ENCODE data around the gene NUDT1.
"Not testable (repeated sequence)": the region's sequence is repeated elsewhere in the genome, so short reads cannot be mapped to it uniquely, and the experiment has no call there.

NUDT1 gene

DNA sequence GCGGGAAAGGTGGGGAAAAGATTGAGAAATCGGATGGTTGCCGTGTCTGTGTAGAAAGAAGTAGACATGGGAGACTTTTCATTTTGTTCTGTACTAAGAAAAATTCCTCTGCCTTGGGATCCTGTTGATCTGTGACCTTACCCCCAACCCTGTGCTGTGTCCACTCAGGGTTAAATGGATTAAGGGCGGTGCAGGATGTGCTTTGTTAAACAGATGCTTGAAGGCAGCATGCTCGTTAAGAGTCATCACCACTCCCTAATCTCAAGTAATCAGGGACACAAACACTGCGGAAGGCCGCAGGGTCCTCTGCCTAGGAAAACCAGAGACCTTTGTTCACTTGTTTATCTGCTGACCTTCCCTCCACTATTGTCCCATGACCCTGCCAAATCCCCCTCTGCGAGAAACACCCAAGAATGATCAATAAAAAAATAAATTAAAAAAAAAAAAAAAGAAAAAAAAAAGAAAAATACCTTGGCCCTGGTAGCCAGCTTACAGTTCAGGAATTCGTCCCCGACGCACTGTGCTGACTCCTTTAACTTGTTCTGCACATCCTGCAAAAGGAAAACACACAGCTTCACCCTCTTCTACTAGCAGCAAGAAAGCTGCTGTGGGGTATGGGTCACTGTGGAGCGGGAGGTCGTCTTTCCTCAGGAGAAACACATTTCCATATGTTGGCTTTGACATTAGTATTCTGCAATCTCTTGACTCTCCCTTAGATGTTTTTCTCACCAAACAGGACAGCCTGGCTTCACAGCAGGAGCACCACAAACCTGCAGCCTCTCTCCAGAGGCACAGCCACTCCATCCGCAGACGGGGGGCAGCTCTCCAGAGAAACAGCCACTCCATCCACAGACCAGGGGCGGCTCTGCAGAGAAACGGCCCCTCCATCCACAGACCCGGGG, 27.3 kb downstream of the NUDT1 start:
- H3K27me3 ChIP-seq (replicated peaks in 2 of 5; ENCODE audit: control insufficient read depth in 4 of 5, insufficient read depth in 5 of 5, low read length in 4 of 5); CTCF ChIA-PET; H3K4me1 ChIP-seq (ENCODE audit: control extremely low read depth in 1 of 4, control insufficient read depth in 4 of 4, insufficient read depth in 4 of 4, low read length in 3 of 4); H3K27ac ChIP-seq (ENCODE audit: insufficient read depth in 1 of 2, low read depth in 1 of 2, low read length in 2 of 2, poor library complexity in 1 of 2, severe bottlenecking in 2 of 2); POLR2A ChIA-PET; H3K9me3 ChIP-seq (ENCODE audit: control extremely low read depth in 1 of 5, control insufficient read depth in 4 of 5, insufficient read depth in 2 of 5, low read depth in 1 of 5, low read length in 4 of 5); H3K4me3 ChIP-seq (ENCODE audit: control insufficient read depth in 1 of 7, extremely low read depth in 1 of 7, insufficient read depth in 4 of 7, low read depth in 2 of 7, low read length in 6 of 7); DNase-seq: not testable (repeated sequence)
- peaks cover 0 to 38% (median 5%) of the 10 kb centered on the region in 4 experiments for H3K36me3 ChIP-seq (ENCODE audit: control insufficient read depth in 4 of 4, insufficient read depth in 4 of 4, low read length in 3 of 4)
- WGBS (ENCODE audit: insufficient coverage): 99% methylated on average over 9 of the region's 18 CpGs

DNA sequence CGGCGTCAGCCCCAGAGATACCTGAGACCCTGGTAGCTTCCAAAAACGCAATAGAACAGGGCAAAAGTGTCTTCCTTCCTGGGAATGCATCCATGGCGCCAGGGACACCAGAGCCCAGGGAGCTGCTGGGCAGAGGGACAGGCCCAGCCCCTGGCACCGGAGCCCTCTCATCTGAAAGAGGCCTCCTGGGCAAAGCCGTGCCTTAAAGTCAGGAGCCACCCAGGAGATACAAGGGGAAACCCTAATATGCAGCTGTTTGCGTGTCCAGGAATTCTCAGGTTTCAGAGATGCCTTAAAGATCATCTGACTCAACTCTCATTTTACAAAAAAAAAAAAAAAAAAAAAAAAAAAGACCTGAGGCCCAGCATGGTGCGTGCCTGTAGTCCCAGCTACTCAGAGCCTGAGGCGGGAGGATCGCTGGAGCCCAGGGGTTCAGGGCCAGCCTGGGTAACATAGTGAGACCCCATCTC, 28.0 kb downstream of the NUDT1 start:
- ChIA-PET CTCF (no interaction called here), POLR2A (no interaction called here)
- Histone ChIP-seq H3K4me1 (ENCODE audit: control extremely low read depth in 1 of 4, control insufficient read depth in 4 of 4, insufficient read depth in 4 of 4, low read length in 3 of 4) (no peaks in the 10 kb centered on the region), H3K9me3 (ENCODE audit: control extremely low read depth in 1 of 5, control insufficient read depth in 4 of 5, insufficient read depth in 2 of 5, low read depth in 1 of 5, low read length in 4 of 5) (no peaks in the 10 kb centered on the region), H3K4me3 (ENCODE audit: control insufficient read depth in 1 of 7, extremely low read depth in 1 of 7, insufficient read depth in 4 of 7, low read depth in 2 of 7, low read length in 6 of 7) (no peak overlapping the region), H3K27ac (ENCODE audit: insufficient read depth in 1 of 2, low read depth in 1 of 2, low read length in 2 of 2, poor library complexity in 1 of 2, severe bottlenecking in 2 of 2) (no peak overlapping the region), H3K36me3 (ENCODE audit: control insufficient read depth in 4 of 4, insufficient read depth in 4 of 4, low read length in 3 of 4) (peaks cover 0 to 42% (median 8%) of the 10 kb centered on the region in 4 experiments), H3K27me3 (replicated peaks in 2 of 5; ENCODE audit: control insufficient read depth in 4 of 5, insufficient read depth in 5 of 5, low read length in 4 of 5) (no peaks in the 10 kb centered on the region)
- 99% methylated on average over 5 of the region's 10 CpGs for WGBS (ENCODE audit: insufficient coverage)
- no peak for DNase-seq

DNA sequence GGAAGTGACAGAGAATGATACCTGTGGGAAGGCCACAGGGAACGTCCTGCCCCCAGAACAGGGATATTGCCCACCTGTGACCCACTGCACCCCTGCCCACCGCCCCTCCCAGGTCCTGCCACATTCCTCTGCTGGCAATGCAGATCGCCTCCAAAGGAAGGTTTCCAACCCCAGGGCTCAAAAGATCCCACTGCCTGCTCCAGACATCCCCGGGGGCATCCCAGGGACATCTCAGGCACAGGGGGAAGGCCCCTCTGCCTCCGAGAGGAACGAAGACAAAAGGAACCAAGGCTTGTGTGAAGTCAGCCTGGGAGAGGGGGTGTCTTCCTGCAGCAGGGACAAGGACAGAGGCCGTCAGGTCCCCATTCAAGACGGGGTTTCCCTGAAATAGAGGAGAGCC, 28.5 kb downstream of the NUDT1 start:
- no peak for DNase-seq
- no peaks in the 10 kb centered on the region for H3K4me1 ChIP-seq (ENCODE audit: control extremely low read depth in 1 of 4, control insufficient read depth in 4 of 4, insufficient read depth in 4 of 4, low read length in 3 of 4)
- ChIA-PET CTCF (no interaction called here), POLR2A (no interaction called here)
- H3K9me3 ChIP-seq (ENCODE audit: control extremely low read depth in 1 of 5, control insufficient read depth in 4 of 5, insufficient read depth in 2 of 5, low read depth in 1 of 5, low read length in 4 of 5): no peaks in the 10 kb centered on the region
- 97% methylated on average over 7 of the region's 8 CpGs for WGBS (ENCODE audit: insufficient coverage)
- H3K27me3 ChIP-seq (replicated peaks in 2 of 5; ENCODE audit: control insufficient read depth in 4 of 5, insufficient read depth in 5 of 5, low read length in 4 of 5): no peaks in the 10 kb centered on the region
- no peak overlapping the region for H3K4me3 ChIP-seq (ENCODE audit: control insufficient read depth in 1 of 7, extremely low read depth in 1 of 7, insufficient read depth in 4 of 7, low read depth in 2 of 7, low read length in 6 of 7)
- peaks cover 0 to 45% (median 8%) of the 10 kb centered on the region in 4 experiments for H3K36me3 ChIP-seq (ENCODE audit: control insufficient read depth in 4 of 4, insufficient read depth in 4 of 4, low read length in 3 of 4)
- H3K27ac ChIP-seq (ENCODE audit: insufficient read depth in 1 of 2, low read depth in 1 of 2, low read length in 2 of 2, poor library complexity in 1 of 2, severe bottlenecking in 2 of 2): no peak overlapping the region

DNA sequence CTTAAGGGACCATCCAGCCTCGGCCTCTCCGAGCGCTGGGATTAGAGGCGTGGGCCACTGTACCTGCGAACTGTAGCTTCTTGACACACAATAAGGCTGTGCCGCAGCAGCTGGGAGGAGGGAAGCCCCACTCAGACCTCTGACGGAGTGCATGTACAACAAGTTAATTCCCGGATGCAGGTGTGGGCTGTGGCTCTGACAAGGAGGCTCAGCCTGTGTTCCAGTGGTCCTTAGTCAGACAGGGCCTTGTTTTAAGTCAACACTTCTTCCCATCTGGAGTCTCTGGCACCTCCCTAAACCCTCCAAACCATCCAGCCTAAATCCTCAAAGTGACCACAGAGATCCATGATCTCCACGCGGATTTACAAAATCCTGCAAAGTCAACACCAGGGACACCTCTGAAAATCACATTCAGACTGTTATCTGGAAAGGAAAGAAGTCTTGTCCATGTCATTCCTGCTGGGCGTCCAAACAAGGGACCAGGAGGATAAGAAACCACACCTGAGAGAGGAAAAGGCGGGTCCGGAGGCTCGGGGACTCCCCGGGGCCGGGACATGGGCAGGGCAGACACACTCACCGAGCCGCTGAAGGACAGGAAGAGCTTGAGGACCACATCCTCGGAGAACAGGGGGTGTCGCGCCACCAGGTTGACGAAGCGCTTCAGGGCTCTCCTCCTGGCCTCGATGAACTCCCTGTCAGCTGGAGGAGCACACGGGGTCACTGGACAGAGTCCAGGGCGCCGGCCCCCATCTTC, 29.4 kb downstream of the NUDT1 start:
- Histone ChIP-seq H3K4me3 (ENCODE audit: control insufficient read depth in 1 of 7, extremely low read depth in 1 of 7, insufficient read depth in 4 of 7, low read depth in 2 of 7, low read length in 6 of 7) (no peak overlapping the region), H3K27me3 (replicated peaks in 2 of 5; ENCODE audit: control insufficient read depth in 4 of 5, insufficient read depth in 5 of 5, low read length in 4 of 5) (no peaks in the 10 kb centered on the region), H3K36me3 (ENCODE audit: control insufficient read depth in 4 of 4, insufficient read depth in 4 of 4, low read length in 3 of 4) (peaks cover 0 to 50% (median 8%) of the 10 kb centered on the region in 4 experiments), H3K9me3 (ENCODE audit: control extremely low read depth in 1 of 5, control insufficient read depth in 4 of 5, insufficient read depth in 2 of 5, low read depth in 1 of 5, low read length in 4 of 5) (no peaks in the 10 kb centered on the region), H3K4me1 (ENCODE audit: control extremely low read depth in 1 of 4, control insufficient read depth in 4 of 4, insufficient read depth in 4 of 4, low read length in 3 of 4) (no peaks in the 10 kb centered on the region), H3K27ac (ENCODE audit: insufficient read depth in 1 of 2, low read depth in 1 of 2, low read length in 2 of 2, poor library complexity in 1 of 2, severe bottlenecking in 2 of 2) (no peak overlapping the region)
- CTCF ChIA-PET: no interaction called here
- POLR2A ChIA-PET: no interaction called here
- no peak for DNase-seq
- 91% methylated on average over 26 of the region's 27 CpGs for WGBS (ENCODE audit: insufficient coverage)

DNA sequence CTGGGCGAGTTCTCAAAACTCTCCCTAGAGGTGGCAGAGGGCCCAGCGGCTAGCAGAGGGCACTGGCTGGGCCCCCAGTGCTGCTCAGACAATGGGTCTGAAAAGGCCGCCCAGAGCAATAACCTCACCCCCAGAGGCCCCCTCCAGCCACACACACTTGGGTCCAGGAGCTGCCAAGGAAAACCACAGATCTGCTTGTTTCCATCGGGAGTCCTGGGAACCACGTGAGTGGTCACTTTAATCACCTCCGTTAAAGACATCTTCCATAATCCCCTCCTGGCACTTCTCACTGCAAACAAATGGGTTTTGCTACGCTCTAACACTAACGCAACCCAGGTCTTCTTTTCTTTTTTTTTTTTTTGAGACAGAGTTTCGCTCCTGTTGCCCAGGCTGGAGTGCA, 30.0 kb downstream of the NUDT1 start:
- no peaks in the 10 kb centered on the region for H3K4me1 ChIP-seq (ENCODE audit: control extremely low read depth in 1 of 4, control insufficient read depth in 4 of 4, insufficient read depth in 4 of 4, low read length in 3 of 4)
- no peaks in the 10 kb centered on the region for H3K27me3 ChIP-seq (replicated peaks in 2 of 5; ENCODE audit: control insufficient read depth in 4 of 5, insufficient read depth in 5 of 5, low read length in 4 of 5)
- 98% methylated on average over 7 of the region's 9 CpGs for WGBS (ENCODE audit: insufficient coverage)
- DNase-seq: no peak
- H3K9me3 ChIP-seq (ENCODE audit: control extremely low read depth in 1 of 5, control insufficient read depth in 4 of 5, insufficient read depth in 2 of 5, low read depth in 1 of 5, low read length in 4 of 5): no peaks in the 10 kb centered on the region
- no peak overlapping the region for H3K4me3 ChIP-seq (ENCODE audit: control insufficient read depth in 1 of 7, extremely low read depth in 1 of 7, insufficient read depth in 4 of 7, low read depth in 2 of 7, low read length in 6 of 7)
- POLR2A ChIA-PET: no interaction called here
- CTCF ChIA-PET: no interaction called here
- no peak overlapping the region for H3K27ac ChIP-seq (ENCODE audit: insufficient read depth in 1 of 2, low read depth in 1 of 2, low read length in 2 of 2, poor library complexity in 1 of 2, severe bottlenecking in 2 of 2)
- H3K36me3 ChIP-seq (ENCODE audit: control insufficient read depth in 4 of 4, insufficient read depth in 4 of 4, low read length in 3 of 4): peaks cover 0 to 49% (median 8%) of the 10 kb centered on the region in 4 experiments

DNA sequence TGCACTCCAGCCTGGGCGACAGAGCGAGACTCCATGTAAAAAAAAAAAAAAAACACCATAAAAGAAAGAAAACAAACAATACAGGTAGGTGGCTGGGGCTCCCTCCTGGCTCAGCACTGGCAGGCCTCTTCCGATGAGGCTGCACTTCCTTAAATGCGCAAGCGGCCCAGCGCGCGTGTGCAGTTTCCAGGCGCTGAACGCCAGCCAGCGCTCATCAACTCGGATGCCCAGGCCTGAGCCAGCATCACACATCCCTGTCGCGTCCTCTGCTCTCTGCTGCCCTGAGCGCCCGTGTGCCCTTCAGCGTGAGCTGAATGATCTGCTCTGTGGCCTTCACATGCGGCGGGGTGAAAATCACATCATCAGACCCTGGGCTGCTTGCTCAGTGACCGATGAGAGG, 31.8 kb downstream of the NUDT1 start:
- WGBS (ENCODE audit: insufficient coverage): 96% methylated on average over 17 of the region's 20 CpGs
- POLR2A ChIA-PET: no interaction called here
- peaks cover 0 to 58% (median 8%) of the 10 kb centered on the region in 4 experiments for H3K36me3 ChIP-seq (ENCODE audit: control insufficient read depth in 4 of 4, insufficient read depth in 4 of 4, low read length in 3 of 4)
- no peak overlapping the region for H3K4me3 ChIP-seq (ENCODE audit: control insufficient read depth in 1 of 7, extremely low read depth in 1 of 7, insufficient read depth in 4 of 7, low read depth in 2 of 7, low read length in 6 of 7)
- H3K4me1 ChIP-seq (ENCODE audit: control extremely low read depth in 1 of 4, control insufficient read depth in 4 of 4, insufficient read depth in 4 of 4, low read length in 3 of 4): no peaks in the 10 kb centered on the region
- no peaks in the 10 kb centered on the region for H3K9me3 ChIP-seq (ENCODE audit: control extremely low read depth in 1 of 5, control insufficient read depth in 4 of 5, insufficient read depth in 2 of 5, low read depth in 1 of 5, low read length in 4 of 5)
- DNase-seq: no peak
- H3K27me3 ChIP-seq (replicated peaks in 2 of 5; ENCODE audit: control insufficient read depth in 4 of 5, insufficient read depth in 5 of 5, low read length in 4 of 5): no peaks in the 10 kb centered on the region
- H3K27ac ChIP-seq (ENCODE audit: insufficient read depth in 1 of 2, low read depth in 1 of 2, low read length in 2 of 2, poor library complexity in 1 of 2, severe bottlenecking in 2 of 2): no peak overlapping the region
- CTCF ChIA-PET: interaction anchor here (0.9 kb wide), 2 partner anchors 13 to 24 kb away, joined by 3 to 4 read pairs; no protein-coding TSS in a partner anchor

DNA sequence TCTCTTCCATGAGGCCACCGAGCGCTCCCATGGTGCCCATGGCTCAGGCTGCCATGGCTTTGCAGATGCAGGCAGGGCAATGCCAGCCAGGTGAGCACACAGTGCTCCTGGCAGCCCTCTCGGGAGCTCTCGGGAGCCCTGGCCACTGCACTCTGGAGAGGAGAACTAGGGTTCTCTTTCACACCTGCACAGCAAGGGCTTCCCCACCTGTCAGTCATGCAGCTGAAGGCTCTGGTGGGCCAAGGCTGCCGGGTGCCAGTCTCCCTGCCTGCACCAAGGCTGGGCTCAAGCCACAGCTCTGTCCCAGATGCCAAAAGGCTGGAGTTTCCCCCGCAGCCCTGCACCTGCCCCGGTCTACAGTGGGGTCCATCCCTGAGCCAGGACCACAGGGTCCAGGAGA, 32.6 kb downstream of the NUDT1 start:
- WGBS (ENCODE audit: insufficient coverage): 98% methylated on average over 7 of the region's 7 CpGs
- Histone ChIP-seq H3K9me3 (ENCODE audit: control extremely low read depth in 1 of 5, control insufficient read depth in 4 of 5, insufficient read depth in 2 of 5, low read depth in 1 of 5, low read length in 4 of 5) (no peaks in the 10 kb centered on the region), H3K27ac (ENCODE audit: insufficient read depth in 1 of 2, low read depth in 1 of 2, low read length in 2 of 2, poor library complexity in 1 of 2, severe bottlenecking in 2 of 2) (no peak overlapping the region), H3K36me3 (ENCODE audit: control insufficient read depth in 4 of 4, insufficient read depth in 4 of 4, low read length in 3 of 4) (peaks cover 0 to 55% (median 8%) of the 10 kb centered on the region in 4 experiments), H3K27me3 (replicated peaks in 2 of 5; ENCODE audit: control insufficient read depth in 4 of 5, insufficient read depth in 5 of 5, low read length in 4 of 5) (no peaks in the 10 kb centered on the region), H3K4me3 (ENCODE audit: control insufficient read depth in 1 of 7, extremely low read depth in 1 of 7, insufficient read depth in 4 of 7, low read depth in 2 of 7, low read length in 6 of 7) (no peak overlapping the region), H3K4me1 (ENCODE audit: control extremely low read depth in 1 of 4, control insufficient read depth in 4 of 4, insufficient read depth in 4 of 4, low read length in 3 of 4) (peaks cover 0 to under 1% (median 0%) of the 10 kb centered on the region in 4 experiments)
- DNase-seq: no peak
- POLR2A ChIA-PET: no interaction called here
- CTCF ChIA-PET: interaction anchor here (0.9 to 1.0 kb wide), 2 partner anchors 12 to 25 kb away, joined by 4 read pairs; no protein-coding TSS in a partner anchor

Data from common myeloid progenitor, CD34-positive (primary cell).